Measurements from ENCODE around the gene DDX1. TPM values are rescaled to one million over a fixed set of nuclear protein-coding genes. Genes with fewer than 3 reads are reported as not detected.

Gene DDX1
- total and polyA plus RNA-seq, 9 of the 15 experiments (the other 6 are each of a cell fraction or from before 2014, with no cell fraction given), result 116 to 277 (median 232) TPM

GRCh38 chr2:15556311-15556930, 35.2 kb upstream of the DDX1 start (continued):
- TF ChIP-seq, protein P1, sequence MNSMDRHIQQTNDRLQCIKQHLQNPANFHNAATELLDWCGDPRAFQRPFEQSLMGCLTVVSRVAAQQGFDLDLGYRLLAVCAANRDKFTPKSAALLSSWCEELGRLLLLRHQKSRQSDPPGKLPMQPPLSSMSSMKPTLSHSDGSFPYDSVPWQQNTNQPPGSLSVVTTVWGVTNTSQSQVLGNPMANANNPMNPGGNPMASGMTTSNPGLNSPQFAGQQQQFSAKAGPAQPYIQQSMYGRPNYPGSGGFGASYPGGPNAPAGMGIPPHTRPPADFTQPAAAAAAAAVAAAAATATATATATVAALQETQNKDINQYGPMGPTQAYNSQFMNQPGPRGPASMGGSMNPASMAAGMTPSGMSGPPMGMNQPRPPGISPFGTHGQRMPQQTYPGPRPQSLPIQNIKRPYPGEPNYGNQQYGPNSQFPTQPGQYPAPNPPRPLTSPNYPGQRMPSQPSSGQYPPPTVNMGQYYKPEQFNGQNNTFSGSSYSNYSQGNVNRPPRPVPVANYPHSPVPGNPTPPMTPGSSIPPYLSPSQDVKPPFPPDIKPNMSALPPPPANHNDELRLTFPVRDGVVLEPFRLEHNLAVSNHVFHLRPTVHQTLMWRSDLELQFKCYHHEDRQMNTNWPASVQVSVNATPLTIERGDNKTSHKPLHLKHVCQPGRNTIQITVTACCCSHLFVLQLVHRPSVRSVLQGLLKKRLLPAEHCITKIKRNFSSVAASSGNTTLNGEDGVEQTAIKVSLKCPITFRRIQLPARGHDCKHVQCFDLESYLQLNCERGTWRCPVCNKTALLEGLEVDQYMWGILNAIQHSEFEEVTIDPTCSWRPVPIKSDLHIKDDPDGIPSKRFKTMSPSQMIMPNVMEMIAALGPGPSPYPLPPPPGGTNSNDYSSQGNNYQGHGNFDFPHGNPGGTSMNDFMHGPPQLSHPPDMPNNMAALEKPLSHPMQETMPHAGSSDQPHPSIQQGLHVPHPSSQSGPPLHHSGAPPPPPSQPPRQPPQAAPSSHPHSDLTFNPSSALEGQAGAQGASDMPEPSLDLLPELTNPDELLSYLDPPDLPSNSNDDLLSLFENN (IDR thresholded peaks at IDR 0.05; ENCODE audit: low read depth in 2 of 2, low read length in 2 of 2), result peak in 1 of 2 experiments; percentile 91; a peak in 2 of 4 replicates
- TF ChIP-seq LCOR (CRISPR knock-in tag; IDR thresholded peaks at IDR 0.05) (peak; percentile 55; the same call in 1 of the 2 replicates), KLF16 (IDR thresholded peaks at IDR 0.05) (peak; percentile 92), SMAD4 (CRISPR knock-in tag; conservative IDR thresholded peaks at IDR 0.05) (peak; percentile 68), PRPF4 (IDR thresholded peaks at IDR 0.05; ENCODE audit: insufficient read depth, low read depth, low read length, poor library complexity, severe bottlenecking) (no peak), CREB1 (IDR thresholded peaks at IDR 0.05) (peak; percentile 53; the same call in 1 of the 2 replicates), CREB1 (CRISPR knock-in tag; IDR thresholded peaks at IDR 0.05) (no peak), SMAD3 (CRISPR knock-in tag; conservative IDR thresholded peaks at IDR 0.05) (peak; percentile 61; the same call in 1 of the 2 replicates), TBP (optimal IDR thresholded peaks at IDR 0.05; ENCODE audit: low read depth, low read length) (peak; percentile 54), ESRRA (IDR thresholded peaks at IDR 0.05; ENCODE audit: borderline replicate concordance, low read depth) (peak; percentile 71; the same call in 1 of the 2 replicates), SMARCA4 (IDR thresholded peaks at IDR 0.05) (peak; percentile 95), POLR3G (IDR thresholded peaks at IDR 0.05; ENCODE audit: extremely low read depth, insufficient read length, insufficient replicate concordance) (no peak), MXI1 (IDR thresholded peaks at IDR 0.05; ENCODE audit: low read depth, low read length) (peak; percentile 56; the same call in 1 of the 2 replicates), NFE2 (IDR thresholded peaks at IDR 0.05; ENCODE audit: low read depth) (peak; percentile 90), MTA2 (IDR thresholded peaks at IDR 0.05; ENCODE audit: low read depth) (peak; percentile 94), MAFK (IDR thresholded peaks at IDR 0.05; ENCODE audit: low read length) (peak; percentile 64), BCOR (IDR thresholded peaks at IDR 0.05) (no peak), ZNF175 (CRISPR knock-in tag; IDR thresholded peaks at IDR 0.05; ENCODE audit: low read depth) (peak; percentile 74), ZNF766 (CRISPR knock-in tag; conservative IDR thresholded peaks at IDR 0.05) (no peak), SMARCC2 (IDR thresholded peaks at IDR 0.05; ENCODE audit: low read depth) (peak; percentile 92), RFX7 (CRISPR knock-in tag; IDR thresholded peaks at IDR 0.05) (no peak), HNRNPUL1 (IDR thresholded peaks at IDR 0.05; ENCODE audit: low read length) (no peak), NCOR1 (IDR thresholded peaks at IDR 0.05) (peak; percentile 95), RFX5 (IDR thresholded peaks at IDR 0.05; ENCODE audit: low read depth, low read length) (no peak)
- TF ChIP-seq, protein P2, sequence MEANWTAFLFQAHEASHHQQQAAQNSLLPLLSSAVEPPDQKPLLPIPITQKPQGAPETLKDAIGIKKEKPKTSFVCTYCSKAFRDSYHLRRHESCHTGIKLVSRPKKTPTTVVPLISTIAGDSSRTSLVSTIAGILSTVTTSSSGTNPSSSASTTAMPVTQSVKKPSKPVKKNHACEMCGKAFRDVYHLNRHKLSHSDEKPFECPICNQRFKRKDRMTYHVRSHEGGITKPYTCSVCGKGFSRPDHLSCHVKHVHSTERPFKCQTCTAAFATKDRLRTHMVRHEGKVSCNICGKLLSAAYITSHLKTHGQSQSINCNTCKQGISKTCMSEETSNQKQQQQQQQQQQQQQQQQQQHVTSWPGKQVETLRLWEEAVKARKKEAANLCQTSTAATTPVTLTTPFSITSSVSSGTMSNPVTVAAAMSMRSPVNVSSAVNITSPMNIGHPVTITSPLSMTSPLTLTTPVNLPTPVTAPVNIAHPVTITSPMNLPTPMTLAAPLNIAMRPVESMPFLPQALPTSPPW (CRISPR knock-in tag; IDR thresholded peaks at IDR 0.05), result peak; percentile 57

All from K562 (cell line).